NCI-H146 treated with DMSO at 0.1 percent for 48 hours (cell line): ENCODE measurements around the gene BAG1.

ENCODE experiments used
- DNase-seq: peaks from one replicate; lab custom pipeline; 2025; ENCODE audit not compliant: unreplicated experiment; lab: John Stamatoyannopoulos, UW

BAG1 gene

GRCh38 chr9:33264473-33265177 lies at the start of gene BAG1, which contains the start of gene CHMP5:
BAG1 (minus strand) TSS chr9:33264708.
CHMP5 (plus strand) TSS chr9:33265049; CDS start chr9:33265079, 30 bp downstream.
- DNase-seq: peak; percentile 98

DNA sequence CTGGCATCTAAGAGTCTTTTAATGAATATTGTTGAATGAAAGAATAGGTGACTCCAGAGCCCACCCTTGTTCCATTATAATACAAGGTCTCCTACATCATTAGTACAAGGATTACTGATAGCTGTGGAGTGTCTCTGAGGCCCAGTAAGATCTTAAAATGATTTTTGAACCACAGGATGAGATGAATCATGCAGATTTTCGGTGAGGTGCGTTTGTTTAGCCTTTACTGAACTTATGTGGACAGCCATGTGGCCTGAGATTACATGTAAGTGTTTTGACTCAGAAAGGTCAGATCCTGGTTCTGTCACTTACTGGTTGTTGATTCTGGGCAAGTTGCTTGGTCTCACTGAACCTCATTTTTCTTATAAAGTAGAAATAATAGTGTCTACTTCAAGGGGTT lies 47.4 kb upstream of the BAG1 start:
- no peak for DNase-seq

GRCh38 chr9:33310748-33311147 lies 46.2 kb upstream of the BAG1 start:
- no peak for DNase-seq

- no peak for DNase-seq
These were observed 45.4 kb upstream of the BAG1 start for GRCh38 chr9:33309903-33310302.

GRCh38 chr9:33307067-33307466 lies 42.6 kb upstream of the BAG1 start:
- DNase-seq: no peak

DNA sequence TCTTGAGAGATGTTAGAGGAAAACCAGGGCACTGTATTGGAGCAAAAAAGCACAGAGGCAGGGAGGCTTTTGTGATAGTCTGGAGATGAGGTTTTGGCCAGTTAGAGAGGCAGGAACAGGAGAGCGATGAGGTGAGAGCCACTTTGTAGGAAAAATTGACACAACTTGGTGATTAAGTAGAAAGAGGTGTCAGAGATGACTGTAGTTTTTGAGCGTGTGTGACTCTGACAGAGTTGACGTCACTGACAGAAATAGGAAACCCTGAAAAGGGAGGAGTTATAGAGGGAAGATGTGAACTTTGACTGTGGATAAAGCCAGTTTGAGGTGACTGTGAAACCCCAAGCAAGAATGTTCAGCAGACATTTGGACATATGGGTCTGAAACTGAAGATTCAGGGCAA lies 41.5 kb upstream of the BAG1 start:
- no peak for DNase-seq

GRCh38 chr9:33304362-33304761 lies 39.9 kb upstream of the BAG1 start:
- DNase-seq: no peak

DNA sequence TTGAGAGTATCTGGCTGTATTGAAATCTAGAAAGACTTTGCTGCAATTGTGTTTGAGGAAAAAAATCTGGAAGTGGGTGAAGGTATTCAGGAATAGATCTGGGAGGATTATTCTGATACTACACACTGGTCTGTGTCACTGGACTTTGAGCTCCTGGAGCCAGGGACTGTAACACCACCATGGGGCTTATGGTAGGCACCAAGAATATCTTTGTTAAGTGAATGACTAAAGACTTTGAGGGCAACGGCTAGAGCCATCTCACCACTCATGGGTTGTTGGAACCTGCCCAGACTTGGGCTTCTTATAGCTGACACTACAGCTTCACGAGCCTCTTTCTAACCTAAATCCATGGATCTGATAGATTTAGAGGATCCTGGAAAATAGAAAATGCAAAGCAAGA lies 36.0 kb upstream of the BAG1 start:
- no peak for DNase-seq

- DNase-seq: no peak
These were observed 32.9 kb upstream of the BAG1 start for GRCh38 chr9:33297432-33297831.

- DNase-seq: no peak
These were observed 31.1 kb upstream of the BAG1 start for GRCh38 chr9:33295571-33295970.

DNA sequence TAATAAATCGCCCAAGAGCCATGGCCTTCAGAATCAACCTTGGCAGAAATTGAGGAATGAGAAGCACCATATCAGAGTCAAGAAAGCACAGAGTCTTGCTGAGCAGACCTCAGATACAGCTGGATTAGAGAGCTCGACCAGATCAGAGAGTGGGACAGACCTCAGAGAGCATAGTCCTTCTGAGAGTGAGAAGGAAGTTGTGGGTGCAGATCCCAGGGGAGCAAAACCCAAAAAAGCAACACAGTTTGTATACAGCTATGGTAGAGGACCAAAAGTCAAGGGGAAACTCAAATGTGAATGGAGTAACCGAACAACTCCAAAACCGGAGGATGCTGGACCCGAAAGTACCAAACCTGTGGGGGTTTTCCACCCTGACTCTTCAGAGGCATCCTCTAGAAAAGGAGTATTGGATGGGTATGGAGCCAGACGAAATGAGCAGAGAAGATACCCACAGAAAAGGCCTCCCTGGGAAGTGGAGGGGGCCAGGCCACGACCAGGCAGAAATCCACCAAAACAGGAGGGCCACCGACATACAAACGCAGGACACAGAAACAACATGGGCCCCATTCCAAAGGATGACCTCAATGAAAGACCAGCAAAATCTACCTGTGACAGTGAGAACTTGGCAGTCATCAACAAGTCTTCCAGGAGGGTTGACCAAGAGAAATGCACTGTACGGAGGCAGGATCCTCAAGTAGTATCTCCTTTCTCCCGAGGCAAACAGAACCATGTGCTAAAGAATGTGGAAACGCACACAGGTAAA lies 30.3 kb upstream of the BAG1 start:
- DNase-seq: no peak

DNA sequence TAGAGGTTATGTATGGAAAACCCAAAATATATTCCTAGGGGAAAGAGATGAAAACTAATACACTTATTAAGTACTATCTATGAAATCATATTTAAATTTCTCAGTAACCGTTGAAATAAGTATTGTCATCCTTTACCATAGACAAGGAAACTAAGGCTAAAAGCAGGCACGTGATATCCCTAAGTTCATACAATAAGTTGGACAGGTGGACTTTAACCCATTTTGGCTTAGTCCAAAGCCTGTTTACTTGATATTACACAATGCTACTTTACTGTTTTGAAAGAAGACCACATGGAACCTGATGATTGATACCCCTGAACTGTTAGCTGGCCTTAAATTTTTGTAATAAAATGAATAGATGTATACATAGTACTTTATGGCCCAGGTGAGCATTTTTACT lies 29.3 kb upstream of the BAG1 start:
- no peak for DNase-seq

DNA sequence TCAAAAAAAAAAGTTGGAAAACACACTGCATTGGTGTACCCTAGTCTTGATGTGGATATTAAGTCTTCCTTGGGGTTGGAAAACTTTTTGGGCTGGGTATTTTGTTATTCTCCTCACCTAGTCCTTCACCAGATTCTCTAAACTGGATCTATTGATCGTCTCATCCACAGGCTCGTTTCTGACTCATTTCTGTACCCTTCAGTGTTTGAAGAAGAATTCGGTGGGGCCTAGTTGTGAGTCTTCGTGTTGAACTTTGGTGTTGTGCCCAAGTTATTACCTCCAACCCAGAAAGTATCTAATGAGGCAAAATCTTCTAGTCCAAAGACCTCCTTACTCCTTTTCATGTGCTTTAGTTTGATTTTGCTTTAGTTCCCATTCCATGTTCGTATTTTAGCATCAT lies 27.4 kb upstream of the BAG1 start:
- no peak for DNase-seq

- DNase-seq: no peak
These were observed 26.5 kb upstream of the BAG1 start for GRCh38 chr9:33291031-33291397.

DNA sequence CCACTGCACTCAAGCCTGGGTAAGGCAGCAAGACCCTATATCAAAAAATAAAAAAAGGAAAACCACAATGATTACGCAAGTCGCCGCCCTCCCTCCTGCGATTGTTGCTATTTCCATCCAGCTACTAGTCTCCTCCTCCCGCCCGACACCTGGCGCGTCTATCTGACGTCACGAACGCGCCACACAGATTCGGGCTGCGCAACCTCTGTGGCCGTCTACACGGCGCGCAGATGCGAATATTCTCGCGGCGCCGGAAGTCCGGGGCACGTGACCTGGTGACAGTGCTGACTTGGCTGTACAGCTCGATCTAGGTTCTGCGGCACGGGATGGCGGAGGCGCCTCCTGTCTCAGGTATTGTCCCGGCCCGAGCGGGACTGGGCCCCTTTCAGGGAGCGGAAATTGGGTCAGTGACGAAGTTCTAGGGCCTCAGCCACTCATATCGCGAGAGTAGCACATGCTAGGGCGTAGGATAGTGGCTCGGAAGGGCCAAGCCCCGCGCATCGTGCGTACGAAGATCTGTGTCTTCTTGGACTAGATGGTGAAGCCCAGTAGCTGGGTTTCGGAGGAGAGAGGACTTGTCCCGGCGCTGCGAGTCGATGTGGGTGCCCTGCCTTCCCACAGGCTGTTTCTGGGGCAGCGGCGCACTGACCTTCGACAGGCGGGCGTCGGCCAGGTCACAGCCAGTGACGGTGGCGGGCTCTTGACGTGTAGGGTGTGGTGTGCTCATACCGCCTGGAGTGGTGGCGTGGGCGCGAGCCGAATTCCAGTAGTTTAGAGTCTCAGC lies 25.9 kb upstream of the BAG1 start, which contains the start of gene NFX1:
TSS of gene NFX1 (plus strand) at position 270 of the 784 bp plus-strand sequence. CDS start at position 327, 57 bp downstream.
- peak; percentile 92 for DNase-seq

DNA sequence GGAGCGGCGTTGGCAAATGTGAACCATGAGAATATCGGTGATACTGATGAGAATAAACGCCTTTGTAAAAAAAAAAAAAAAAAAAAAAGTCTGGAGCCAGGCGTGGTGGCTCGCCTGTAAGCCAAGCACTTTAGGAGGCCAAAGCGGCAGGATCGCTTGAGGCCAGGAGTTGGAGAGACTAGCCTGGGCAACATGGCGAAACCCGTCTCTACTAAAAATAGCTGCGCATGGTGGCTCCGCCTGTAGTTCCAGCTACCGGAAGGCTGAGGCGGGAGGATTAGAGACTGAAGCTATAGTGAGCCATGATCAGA lies 25.4 kb upstream of the BAG1 start:
- DNase-seq: no peak

GRCh38 chr9:33289496-33289895 lies 25.0 kb upstream of the BAG1 start:
- no peak for DNase-seq

DNA sequence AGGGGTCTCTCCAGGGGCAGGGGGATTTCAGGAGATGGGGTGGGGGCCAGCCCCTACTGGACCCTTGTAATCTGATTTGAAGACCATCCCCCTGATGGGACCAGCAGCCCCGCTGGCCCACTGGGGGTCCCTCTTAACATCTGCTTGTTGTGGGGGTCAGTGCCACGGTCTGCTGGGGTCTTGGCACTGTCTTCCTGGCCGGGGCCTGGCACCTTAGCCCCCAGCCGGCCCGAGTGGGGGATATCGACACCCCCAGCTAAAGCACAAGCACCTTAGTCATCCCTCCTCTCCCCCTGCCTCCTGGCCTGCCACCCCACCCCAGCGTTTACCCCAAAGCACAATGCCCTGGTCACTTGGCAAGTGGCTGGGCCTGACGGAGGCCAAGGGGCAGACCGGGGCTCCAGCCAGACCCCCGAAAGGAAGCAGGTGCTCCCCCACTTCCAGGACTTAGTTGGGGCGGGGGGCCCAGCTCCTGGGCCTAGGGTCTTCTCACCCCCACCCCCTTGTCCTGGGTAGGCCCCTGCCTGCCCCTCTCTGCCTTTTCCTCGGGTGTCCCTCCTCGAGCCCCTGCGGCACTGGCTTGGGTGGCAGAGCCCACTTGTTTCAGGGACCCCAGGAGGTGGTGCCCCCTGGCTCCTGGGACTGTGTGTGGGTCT lies 24.4 kb upstream of the BAG1 start:
- DNase-seq: no peak

- no peak for DNase-seq
These were observed 23.7 kb upstream of the BAG1 start for GRCh38 chr9:33288235-33288634.

DNA sequence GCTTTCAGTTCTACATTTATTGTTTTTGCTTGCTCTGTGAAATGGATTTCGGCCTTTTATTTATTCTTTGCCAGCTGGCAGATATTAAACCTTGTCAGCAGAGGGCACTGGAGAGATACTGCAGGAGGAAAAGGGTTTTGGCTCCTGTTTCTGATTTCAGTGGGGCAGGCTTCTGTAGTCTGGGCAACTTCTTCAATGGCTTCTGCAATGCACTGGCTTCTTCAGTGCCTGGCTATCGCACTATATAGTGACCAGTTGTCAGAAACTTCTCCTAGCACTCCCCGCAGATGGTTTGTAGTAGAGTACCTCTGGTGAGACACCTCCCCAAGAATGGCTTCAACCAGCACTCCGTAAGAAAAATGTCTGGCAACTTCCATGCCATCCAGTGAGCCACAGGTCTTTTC lies 22.6 kb upstream of the BAG1 start:
- peak; percentile 49 for DNase-seq

DNA sequence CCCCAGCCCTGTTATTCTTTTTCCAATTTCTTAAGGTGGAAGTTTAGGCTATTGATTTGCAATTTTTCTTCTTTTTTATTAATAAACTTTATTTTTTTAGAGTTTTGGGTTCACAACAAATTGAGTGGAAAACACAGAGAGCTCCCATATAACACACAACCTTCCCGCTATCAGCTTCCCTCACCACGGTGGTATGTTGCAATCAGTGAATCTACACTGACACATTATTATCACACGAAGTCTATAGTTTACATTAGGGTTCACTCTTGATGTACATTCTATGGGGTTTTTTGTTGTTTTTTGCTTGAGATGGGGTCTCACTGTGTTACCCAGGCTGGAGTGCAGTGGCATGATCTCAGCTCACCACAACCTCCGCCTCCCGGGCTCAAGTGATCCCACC lies 21.0 kb upstream of the BAG1 start:
- no peak for DNase-seq
